Measurements from ENCODE around the gene STOX2.

The STOX2 gene

GRCh38 chr4:183889190-183889589 is 15.9 kb upstream of the STOX2 start:
- no peak for DNase-seq (ENCODE audit: low read depth)

- no peak for DNase-seq (ENCODE audit: low read depth)
Observed at GRCh38 chr4:183897193-183897592, 7.9 kb upstream of the STOX2 start.

GRCh38 chr4:183898456-183898855 is 6.7 kb upstream of the STOX2 start:
- no peak for DNase-seq (ENCODE audit: low read depth)

DNA sequence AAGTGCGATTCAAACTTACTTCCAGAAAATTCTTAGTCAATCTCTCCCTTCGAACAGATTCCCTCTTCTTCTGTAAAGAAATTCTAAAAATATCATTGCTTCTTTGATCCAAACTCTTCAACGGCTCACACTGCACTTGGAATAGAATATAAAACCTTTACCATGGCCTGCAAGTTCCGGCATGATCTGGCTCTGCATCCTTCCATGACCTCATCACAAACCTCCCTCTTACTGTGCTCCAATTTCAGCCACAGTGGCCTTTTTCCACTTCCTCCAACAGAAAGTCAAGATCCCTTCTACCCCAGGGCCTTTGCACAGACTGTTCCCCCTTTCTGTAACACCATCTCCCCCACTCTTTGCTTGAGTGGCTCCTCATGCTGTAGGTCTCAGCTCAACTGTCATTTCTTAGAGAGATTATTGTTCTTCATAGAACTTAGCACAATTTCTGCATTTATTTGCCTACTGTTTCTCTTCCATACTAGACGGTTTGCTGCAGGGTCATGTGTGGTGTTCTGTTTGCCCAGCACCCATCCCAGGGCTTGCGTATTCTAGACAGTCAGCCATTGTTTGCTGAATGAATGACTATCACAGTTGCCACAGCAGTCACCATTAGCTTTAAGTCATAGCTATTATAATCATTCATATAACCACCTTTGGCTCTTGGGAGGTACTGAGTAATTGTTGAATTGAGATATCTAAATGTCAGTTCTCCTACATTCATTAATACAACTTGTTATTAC is 1.9 kb upstream of the STOX2 start:
- no peak for DNase-seq (ENCODE audit: low read depth)

DNA sequence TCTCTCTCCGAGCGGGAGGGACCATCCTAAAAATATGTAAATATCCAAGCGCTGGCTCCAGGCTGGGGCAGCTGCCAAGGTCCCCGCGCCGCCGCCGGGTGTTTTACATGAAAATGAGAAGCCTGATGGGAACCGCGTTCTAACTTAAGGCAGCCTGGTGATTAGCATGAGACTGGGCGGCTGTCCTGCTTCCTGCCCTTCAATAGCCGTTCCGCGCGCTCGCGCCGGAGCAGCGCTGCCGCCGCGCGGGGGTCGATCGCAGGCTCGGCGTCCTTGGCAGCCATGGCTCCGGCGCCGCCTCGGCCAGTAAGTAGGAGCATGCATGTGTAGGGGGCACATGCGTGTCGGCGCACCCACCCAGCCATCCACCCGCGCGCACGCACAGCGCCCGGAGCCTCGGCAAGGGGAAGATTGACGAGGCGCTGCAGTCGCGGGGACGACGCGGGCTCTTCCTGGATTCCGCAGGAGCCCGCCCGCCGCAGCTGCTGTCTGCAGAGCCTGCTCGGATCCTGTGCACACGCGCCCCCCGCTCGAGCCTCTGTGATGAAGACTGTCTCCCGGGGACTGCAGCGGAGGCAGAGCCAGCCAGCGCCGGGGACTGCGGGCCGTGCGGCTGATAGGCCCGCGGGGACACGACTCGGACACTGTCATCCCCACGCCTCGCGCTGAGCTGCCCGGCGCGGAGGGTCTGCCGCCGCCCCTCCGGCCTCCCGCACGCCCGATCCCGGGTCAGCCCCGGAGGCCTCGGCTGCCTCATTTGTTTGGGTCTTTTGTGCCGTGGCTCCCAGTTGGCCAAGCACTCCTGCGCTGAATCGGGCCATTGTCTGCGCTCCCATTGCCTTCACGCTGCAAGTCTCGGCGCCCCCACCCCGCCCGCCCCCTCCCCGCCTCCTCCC is 734 bp downstream of the STOX2 start:
- DNase-seq (ENCODE audit: low read depth), result no peak

- no peak for DNase-seq (ENCODE audit: low read depth)
Observed at GRCh38 chr4:183906489-183906738, 1.3 kb downstream of the STOX2 start.

- no peak for DNase-seq (ENCODE audit: low read depth)
Observed at GRCh38 chr4:183906739-183907651, 1.9 kb downstream of the STOX2 start.

- DNase-seq (ENCODE audit: low read depth), result no peak
Observed at GRCh38 chr4:183907871-183908683, 3.0 kb downstream of the STOX2 start.

- DNase-seq (ENCODE audit: low read depth), result no peak
Observed at GRCh38 chr4:183909187-183909586, 4.1 kb downstream of the STOX2 start.

GRCh38 chr4:183909801-183910200 is 4.7 kb downstream of the STOX2 start:
- DNase-seq (ENCODE audit: low read depth), result no peak

DNA sequence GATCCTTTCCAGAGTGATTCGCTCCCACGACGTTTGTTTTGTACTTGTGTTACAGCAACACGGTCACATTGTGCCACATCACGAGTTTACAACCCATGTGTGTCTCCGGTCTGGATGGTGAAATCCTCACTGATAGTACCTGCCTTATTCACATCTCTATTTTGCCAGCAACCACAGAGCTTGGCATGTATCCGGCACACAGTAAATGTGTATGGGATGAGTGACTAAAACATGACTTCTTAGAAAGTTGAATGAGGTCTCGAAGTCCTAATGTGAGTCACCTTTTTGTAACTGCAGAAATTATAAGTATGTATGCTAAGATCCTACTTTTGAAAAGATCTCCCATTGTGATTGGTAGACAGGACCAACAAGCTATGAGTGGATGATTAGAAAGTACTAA is 7.5 kb downstream of the STOX2 start:
- no peak for DNase-seq (ENCODE audit: low read depth)

DNA sequence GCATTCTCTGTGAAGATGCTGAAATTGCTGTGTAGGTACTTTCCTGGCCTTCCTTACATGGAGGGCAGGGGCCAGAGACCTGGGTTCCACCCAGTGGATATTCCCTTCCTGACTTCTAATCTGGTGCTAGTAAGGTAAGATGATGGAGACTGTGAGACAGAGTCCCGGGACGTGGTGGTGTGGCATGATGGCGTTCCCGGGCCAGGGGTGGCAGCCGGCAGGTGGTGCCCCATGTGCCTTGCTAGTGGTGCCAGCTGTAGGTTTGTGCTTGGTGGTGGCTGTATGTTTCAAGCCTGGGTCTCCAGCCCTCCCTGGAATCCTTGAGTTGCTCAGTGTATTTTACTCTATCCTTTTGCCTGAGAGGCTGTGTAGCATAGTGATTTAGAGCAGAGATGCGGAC is 10.9 kb downstream of the STOX2 start:
- DNase-seq (ENCODE audit: low read depth), result no peak

DNA sequence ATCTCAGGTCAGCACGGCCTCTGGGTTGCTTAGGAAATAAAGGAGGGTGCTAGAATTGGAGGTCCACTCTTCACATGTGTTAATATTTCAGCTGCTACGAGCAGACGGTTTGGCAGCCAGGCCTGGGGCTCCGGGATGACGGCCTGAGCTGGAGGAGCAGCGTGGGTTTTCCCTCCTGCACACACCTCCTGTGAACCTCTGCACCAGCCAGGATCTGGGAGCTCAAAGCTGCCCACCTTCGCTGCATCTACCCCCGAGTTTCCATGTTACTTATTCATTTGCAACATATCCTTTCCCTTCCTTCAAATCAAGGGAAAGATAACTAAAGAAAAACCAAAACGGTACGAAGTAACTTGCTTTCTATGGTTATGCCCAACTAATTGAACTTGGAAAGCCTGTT is 13.6 kb downstream of the STOX2 start:
- no peak for DNase-seq (ENCODE audit: low read depth)

GRCh38 chr4:183919141-183919540 is 14.0 kb downstream of the STOX2 start:
- DNase-seq (ENCODE audit: low read depth), result no peak

GRCh38 chr4:183920512-183920911 is 15.4 kb downstream of the STOX2 start:
- no peak for DNase-seq (ENCODE audit: low read depth)

GRCh38 chr4:183921335-183921734 is 16.2 kb downstream of the STOX2 start:
- no peak for DNase-seq (ENCODE audit: low read depth)

DNA sequence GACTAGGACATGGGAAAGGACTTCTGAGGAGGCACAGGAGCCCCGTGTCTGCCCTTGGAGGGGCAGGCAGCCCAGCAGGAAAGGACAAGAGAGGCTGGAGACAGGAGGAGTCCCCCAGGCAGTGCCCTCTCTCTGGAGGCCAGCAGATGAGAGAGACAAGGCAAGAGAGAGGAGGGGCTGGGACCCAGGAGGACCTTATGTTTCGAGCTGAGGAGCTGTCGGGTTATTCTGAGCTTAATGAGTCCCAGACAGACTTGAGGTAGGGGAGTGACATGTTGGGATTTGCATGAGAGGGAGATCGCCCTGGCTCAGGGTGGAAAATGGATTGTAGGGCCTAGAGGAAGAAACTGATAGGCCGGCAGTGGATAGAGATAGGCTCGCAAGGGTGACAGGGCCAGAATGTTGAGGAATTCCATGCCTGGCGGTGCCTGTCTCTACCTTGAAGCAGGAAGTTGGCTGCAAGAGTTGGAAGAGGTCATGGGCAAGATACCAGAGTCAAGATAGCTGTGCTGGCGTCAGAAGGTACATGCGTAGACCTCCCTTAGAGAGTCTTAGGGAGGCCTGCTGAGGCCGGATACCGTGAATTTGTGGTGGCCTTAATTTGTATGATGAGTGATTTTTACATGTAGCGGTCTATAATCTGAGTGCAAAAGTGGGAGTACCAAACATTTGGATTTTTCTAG is 19.4 kb downstream of the STOX2 start:
- DNase-seq (ENCODE audit: low read depth), result no peak

- DNase-seq (ENCODE audit: low read depth), result no peak
Observed at GRCh38 chr4:183926950-183927349, 21.8 kb downstream of the STOX2 start.

GRCh38 chr4:183932576-183932975 is 27.5 kb downstream of the STOX2 start:
- no peak for DNase-seq (ENCODE audit: low read depth)

DNA sequence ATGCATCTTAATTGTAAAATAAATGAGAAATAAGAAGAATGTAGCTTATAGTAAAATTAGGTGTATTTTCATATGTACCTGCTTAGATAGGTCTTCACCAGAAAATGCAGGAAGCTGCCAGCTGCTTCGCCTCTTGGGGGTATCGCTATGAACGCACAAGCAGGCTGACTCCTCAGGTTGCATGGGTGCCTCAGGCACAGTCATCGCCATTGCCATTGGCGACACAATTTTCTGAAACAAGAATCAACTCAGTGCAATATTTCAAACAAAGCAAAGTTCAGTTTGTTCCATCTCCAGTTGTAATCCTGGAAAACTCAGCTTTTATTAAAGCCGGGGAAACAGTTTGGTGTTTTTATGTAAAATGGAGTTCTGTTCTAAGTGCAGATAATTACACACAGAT is 29.7 kb downstream of the STOX2 start:
- no peak for DNase-seq (ENCODE audit: low read depth)

DNA sequence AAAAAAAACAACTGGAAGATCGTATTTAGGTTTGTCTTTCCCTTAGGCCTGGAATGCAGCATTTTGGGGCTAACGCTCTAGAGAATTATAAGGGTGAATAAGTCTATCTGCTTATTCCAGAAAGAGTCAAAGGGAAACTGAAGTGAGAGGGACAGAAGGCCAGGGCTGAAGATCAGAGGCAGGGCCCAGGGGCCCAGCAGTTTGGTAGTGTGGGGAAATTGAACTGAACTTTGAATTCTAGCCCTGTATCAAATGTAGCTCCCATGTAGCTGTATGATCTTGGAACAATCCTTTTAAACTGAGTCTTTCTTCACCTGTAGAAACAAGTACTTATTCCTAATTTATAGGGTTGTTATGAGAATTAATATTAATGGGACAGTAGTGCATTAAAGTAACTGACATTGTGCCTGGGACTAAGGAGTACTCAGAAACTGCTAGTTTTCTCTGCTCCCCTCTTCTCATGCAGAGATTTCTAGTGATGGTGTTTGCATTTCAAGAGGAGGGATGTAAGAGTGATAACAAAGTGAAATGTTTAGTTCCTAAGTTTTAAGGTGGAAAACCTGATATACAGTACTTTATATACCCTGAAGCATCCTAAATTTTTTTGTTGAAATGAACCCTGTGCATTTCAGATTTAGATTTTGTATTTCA is 30.4 kb downstream of the STOX2 start:
- no peak for DNase-seq (ENCODE audit: low read depth)

Data from stimulated activated CD8-positive, alpha-beta memory T cell treated with anti-CD3 and anti-CD28 coated beads, Interleukin-15, amount 100 ng/mL, for 1 hour (primary cell).